NCI-H187 treated with DMSO at 0.1 percent for 48 hours (cell line): Measurements from ENCODE around the gene HSPG2.
"Not testable (repeated sequence)": the region's sequence is repeated elsewhere in the genome, so short reads cannot be mapped to it uniquely, and the experiment has no call there.

Experiments
- DNase-seq: peaks from one replicate; lab custom pipeline; 2025; lab: John Stamatoyannopoulos, UW

The HSPG2 gene

DNA sequence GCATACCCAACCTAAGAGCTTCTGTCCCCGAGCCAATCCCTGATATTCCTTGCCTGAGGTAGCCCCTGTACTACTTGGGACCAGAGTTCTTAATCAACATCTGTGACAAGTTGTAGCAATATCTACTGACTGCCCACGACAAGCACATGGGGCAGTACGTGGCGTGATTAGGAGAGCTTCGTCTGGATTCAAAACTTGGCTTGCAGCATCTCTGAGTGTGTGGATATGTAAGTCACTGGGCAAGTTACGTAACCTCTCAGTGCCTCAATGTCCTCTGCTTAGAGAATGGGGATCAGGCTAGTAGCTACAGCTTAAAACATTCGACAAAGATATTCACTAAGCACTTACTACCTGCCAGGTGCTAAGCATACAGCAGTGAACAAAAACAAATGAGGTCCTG is 5.0 kb downstream of the HSPG2 start:
- no peak for DNase-seq

DNA sequence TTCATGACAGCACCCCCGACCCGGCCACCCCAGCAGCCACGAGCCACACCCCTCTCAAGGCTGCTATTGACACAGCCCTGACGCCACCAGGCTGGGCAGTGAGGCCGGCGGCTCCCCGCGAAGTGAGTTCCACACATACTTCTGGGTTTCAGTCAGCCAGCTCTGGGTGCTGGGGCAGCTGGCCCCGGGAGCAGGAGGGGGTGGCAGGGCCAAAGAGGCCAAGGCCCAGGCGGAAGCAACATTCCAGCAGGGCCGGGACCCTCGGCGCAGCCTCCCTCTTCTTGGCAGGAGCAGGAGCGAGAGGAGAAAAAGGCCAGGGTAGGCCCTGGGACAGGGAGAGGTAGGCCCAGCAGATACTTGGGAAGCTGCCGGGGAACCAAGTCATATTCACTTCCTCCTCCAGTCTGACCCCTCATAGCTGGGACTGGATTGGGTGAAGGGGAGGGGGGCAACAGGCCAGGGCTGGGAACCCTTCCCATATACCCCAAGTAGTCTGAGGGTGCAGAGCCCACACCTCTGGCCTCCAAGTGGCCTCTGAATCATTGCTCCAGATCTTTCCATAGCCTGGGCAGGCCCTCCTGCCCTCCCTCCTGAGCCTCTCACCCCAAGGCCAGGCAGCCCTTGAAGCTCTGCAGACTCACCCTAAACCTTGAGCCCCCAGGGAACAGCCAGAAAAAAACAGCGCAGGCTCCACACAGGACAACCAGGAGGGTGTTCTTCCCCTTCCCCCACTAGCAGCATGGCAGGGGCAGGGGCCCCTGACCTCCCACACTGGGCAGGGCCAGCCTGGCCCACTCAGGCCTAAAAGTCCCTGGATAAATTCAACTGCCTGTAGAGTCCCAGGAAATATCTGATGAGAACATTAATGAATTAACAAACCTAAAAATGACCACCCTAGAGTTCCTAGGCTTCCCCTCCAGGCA is 5.7 kb downstream of the HSPG2 start:
- DNase-seq: no peak

DNA sequence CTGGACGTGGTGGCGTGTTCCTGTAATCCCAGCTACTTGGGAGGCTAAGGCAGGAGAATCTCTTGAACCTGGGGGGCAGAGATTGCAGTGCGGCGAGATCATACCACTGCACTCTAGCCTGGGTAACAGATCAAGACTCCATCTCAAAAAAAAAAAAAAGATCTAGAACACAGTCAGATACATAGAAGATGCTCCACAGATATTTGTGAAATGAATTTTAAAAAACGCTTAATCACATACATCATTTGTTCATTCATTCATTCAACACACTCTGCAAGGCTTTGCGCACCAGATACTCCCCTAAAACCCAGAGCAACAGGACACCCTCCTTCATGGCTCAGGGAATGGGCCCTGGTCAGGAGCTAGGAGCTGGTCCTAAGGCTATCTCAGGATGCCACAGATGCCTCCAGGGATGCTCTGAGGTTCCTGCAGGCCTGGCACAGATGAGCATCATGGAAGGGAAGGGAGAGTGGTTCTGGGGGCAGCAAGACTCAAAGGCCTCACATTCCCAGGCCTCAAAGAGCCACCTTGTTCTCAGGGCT is 6.4 kb downstream of the HSPG2 start:
- no peak for DNase-seq

DNA sequence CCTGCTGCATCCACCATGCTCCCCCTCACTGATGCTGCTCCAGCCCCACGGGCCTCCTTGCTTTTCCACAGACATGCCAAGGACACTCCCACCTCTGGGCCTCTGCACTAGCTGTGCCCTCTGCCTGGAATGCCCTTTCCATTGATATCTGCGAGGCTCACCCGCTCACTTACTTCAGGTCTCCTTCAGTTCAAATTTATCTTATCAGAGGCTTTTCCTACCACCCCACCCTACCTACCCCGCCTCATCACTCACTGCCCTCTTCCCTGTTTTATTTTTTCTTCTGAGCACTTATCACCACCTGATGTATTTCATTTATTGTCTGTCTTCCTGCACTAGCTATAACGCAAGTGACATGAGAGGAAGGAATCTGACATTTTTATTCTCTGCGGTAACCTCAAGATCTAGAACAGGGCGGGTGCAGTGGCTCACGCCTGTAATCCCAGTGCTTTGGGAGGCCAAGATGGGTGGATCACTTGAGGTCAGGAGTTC is 7.0 kb downstream of the HSPG2 start:
- DNase-seq: no peak

DNA sequence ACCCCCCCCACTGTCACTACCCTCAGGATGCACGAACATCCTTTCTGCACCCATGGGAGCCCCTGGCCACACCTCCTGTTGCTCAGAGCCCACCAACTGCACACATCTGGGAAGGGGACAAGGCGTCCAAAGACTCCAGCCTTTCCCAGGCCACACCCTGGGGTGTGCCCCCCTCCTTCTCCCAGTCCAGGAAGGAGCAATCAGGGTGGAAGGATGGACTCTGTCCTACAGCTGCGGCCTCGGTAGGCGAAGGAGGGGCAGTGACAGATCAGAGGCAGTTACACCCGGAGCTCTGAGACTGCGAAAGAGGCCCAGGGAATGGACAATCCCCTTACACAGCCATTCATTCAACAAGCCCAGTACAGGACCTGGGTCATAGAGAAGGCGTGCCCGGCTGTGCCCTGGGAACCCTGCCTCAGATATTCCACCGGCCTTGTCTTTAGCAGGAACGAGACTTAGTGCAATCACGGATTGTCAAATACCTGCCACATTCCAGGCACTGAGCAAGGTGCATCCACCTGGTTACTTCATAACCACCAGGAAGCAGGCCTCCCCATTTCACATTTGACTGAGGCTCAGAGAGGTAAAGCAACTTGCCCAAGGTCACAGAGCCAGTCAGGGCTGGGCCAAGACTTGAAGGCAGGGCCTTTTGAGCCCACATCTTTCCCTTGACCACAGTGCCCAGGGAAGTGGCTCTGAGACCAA is 9.4 kb downstream of the HSPG2 start:
- no peak for DNase-seq

DNA sequence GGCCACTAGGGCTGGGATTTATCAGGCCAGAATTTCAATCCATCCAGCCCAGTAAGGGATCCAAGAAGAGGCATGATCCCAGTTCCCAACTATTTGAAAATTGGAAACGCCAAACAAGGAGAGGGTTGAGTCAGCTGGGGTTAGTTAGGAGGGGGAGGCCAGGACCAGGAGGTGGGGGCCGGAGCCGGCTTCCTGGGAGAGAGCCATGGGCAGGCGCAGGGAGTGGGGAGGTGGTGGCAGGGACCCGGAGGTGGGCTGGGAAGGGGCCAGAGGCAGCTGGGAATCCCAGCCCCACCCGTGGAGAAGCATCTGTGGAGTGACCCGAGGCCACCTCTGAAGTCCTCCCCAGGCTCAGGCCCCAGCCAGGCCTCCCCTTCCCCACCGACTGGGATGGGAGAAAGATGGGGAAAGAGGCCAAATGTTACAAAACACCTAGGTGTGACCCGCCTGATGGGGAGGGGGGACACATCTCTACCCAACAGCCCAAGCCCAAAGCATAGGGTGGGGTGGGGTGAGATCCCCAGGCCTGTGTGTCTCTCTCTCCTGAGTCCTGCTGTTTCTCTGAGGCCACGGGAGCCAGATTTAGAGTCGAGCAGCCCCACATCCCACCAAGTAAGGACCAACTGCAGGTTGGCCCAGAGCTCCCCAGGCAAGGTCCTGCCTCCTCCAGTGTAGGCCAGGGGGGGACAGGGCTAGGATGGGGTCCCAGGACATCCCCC is 10.1 kb downstream of the HSPG2 start:
- DNase-seq: no peak

DNA sequence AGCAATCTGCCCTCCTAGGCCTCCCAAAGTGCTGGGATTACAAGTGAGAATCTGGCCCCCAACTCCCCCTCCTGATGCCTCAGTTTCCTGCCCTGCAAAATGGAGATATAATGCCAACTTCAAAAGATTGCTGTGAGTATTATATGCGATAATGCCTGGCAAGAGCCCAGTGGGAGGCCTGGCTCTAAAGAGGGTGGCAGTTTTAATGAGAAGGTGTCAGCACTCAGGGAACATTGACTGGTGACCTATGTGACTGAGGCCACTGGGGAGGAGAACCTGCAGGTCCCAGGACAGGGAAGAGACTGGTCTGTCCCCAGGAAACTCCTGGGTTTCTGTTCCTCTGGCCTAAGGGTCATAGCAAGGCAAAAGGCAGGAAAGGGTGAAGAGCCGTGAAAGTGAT is 11.0 kb downstream of the HSPG2 start:
- DNase-seq: no peak

DNA sequence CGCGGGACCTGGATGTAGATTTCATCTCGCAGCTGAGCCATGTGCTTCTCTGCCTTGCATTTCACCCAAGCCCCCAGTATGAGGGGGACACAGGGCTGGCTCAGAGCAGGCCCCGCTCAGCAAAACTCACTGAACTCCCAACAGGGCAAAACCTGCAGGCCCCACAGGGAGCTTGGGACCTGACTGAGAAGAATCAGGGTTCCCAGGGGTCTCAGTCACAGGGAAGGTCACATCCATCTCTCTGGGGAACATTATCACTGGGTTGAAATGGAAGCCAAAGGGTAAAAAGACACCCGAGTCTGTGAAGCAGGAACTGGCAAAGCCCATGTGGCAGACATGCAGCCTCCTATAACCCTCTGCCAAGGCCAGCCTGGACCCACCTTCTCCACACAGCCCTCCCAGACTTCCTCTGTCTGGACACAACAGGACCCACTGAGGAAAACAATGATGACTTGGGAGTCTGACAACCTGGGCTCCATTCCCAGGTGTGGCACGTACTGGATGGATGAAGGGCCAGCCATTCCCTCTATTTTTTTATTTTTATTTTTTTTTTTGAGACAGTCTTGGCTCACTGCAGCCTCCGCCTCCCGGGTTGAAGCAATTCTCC is 11.7 kb downstream of the HSPG2 start:
- no peak for DNase-seq

DNA sequence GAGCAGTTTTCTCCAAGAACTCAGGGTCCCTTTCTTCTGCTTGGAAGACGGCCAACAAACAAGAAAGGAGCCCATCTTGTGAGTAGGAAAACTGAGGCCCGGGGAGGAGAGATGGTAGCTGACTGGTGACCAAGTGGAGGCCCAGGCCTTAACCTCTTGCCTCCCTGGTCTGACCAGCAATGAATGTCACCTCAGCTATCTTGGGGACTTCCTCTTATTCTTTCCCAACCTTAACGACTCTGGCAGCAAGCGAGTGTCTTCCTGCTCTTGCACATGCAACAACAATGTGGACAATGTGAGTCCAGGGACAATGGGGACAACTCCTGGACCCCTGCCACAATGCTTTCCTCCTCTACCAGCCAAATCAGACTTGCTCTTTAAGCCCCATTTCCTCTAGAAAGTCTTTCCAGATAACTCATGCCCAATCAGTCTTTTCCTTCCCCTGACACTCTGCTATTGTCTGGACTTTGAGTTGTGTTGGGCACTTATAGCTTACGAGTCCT is 12.6 kb downstream of the HSPG2 start:
- no peak for DNase-seq

DNA sequence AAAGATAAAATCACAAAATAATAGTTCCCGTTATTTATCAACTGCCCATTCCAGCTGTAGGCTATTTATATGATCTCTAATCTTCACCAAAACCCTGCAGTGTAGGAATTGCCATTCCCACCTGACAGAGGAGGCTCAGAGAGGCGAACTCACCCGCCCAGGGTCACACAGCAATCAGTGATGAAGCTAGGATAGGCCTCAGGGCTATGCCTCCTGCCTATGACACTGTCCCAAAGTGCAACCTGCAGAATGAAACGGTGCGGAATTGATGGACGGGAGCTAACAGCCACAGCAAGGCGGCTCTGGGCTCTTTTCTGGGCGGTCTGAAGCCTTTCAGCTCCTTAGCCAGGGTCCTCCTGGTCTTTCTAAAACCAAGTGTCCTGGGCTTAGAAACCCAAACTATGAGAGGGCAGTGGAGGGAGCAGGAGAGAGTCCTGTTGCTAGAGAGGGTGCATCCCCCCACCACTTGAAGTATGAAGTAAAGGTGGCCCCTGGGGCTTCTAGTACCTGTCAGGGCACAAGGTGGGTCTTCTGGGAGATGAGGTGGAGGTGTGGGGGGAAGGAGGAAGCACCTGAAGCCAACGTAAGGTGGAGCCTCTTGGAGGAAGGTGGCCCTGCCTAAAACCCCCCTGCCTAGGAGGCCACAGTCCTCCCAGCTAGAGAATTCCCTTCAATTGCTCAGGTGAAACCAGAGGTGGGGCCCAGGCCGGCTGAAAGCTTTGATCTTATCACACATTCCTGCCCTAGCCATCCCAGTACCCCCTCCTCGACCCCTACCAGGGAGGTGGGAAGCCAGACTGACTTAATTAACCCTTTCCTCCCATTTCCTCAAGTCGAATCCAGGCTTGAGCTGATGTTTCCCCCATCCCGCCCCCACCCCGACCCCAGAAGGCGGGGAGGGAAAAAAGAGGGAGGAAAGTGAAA is 14.8 kb downstream of the HSPG2 start:
- DNase-seq: no peak

DNA sequence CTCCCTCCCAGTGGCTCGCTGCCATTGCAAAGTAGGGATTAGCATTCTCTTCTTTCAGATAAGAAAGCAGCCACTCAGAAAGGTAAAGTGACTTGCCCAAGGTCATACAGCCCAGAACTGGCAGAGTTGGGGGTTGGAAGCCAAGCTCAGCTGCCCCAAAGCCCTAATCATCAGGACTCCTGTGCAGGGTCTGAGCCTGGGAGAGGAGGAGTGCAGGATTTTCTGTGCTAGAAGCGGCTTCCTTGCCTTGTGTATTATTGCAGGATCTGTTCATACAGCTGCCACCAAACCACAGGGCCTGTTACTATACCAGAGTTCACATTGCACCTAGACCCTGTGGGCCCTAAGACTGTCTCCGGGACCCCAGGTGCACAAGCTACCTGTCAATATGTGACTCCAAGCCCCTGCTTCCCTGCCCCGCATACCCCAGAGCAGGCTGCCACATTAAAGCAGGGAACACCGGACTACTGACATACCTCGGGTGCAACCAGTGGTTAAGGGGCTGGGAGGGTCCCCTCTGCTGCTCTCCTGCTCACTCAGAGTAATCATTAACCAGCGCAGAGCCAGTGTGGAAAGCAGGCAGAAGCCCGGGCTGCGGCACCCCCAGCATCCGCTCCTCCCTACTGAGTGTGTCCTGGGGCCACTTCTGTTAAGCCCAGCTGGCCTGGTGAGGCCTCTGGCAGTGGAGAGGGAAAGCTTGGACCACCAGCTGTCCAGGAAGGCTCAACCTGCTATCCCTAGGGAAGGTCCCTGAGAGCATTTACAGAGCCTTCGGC is 15.8 kb downstream of the HSPG2 start:
- DNase-seq: no peak

DNA sequence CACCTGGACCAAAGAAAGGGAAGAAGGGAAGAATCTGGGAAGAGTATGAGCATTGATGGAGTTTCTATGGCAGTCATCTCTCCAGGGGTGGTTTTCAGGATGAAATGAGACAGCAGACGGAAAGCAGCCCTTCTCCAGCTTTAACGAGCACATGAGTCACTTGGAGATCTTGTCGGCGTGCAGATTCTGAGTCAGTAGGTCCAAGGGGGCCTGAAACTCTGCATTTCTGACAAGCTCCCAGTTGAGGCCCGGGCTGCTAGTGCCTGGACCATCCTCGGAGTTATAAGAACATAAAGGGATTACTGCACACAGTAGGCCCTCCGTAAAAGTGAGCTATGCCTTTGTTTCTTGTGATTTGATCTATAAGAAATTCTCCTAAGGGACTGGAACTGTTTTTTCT is 17.6 kb downstream of the HSPG2 start:
- no peak for DNase-seq

DNA sequence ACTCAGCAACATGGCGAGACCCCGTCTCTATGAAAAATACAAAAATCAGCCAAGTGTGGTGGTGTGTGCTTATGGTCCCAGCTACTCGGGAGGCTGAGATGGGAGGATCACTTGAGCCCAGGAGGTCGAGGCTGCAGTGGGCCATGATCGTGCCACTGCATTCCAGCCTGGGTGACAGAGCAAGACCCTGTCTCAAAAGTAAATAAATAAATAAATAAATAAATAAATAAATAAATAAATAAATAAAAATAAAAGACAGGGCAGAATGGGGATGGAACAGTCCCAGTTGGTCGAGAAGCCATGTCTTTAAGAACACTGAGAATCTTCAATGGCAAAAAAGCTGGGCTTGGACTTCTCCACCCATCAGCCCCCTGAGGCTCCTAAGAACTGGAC is 19.9 kb downstream of the HSPG2 start:
- not testable (repeated sequence) for DNase-seq

DNA sequence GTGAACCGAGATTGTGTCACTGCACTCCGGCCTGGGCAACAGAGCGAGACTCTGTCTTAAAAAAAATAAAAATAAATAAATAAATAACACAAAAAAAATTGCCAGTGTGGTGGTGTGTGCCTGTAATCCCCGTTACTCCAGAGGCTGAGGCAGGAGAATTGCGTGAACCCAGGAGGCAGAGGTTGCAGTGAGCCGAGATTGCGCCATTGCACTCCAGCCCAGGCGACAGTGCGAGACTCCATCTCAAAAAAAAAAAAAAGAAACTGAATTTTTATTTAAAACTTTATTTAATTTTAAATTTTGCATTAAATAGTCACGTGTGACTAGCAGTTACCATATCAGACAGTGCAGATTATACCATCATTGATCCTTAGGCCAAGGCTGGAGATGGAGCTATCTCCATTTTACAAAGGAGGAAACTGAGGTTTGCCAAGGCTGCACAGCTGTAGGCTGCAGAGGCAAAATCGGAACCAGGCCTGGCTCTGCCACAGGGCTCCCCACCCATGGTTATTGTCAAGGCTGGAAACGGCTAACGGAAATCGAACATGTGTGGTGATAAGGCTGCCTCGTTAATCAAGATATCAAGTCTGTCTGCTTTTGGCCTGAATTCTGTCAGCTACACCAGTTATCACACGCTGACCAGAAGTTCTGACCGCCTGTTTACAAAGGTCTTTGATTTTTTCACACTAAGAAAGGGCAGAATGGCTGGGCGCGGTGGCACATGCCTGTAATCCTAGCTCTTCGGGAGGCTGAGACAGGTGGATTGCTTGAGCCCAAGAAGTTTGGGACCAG is 20.5 kb downstream of the HSPG2 start:
- DNase-seq: no peak

DNA sequence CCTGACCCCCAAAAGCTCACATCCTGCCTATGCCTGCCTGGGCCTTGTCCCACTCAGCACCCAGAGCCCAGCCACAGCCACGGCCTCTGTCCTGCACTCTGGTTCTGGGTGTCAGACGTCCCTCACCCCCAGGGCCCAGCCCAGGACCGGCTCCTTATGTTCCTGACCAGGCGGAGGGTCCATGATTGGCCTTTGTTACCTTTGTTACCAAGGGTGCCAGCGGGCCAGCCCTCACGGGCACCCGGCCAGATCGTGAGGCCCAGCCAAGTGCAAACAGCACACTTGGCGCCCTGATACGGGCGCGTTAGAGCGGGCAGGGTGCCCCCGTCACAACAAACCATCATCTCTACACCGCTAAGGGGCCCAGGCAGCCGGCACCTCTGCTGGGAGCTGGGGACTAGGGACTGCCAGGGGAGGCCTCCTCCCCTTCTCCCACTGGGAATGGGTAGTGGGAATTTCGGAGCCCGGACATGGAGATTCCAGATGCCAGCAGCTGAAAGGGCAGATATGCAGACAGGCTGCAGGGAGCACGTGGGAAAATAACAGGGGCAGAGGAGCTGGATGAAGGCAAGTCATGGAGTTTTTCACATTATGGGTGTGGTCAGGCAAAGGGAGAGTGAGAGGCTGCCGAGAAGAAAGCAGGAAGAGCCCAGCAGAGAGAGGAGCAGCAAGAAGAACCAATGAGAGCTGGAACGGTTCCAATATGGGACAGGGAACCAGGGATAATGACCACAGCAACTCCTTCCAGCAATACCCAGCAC is 22.1 kb downstream of the HSPG2 start:
- DNase-seq: no peak

DNA sequence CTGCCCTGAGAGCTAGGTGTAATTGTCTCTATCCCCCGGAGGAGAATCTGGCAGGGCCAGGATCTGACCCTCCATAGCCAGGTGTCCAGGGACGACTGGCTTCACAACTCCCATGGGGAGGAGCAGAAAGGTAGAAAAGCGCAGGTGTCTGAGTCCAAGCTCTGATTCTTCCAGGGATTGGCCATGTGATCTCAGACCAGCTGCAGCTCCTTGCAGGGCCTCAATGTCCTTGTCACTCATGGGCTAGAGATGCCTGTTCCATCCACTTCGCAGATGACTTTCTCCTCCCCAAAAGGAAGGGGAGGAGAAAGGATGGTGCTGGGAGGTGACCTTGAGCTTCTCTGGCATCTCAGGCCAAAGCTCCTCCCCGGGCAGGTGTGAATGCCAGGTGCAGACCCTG is 22.7 kb downstream of the HSPG2 start:
- no peak for DNase-seq

DNA sequence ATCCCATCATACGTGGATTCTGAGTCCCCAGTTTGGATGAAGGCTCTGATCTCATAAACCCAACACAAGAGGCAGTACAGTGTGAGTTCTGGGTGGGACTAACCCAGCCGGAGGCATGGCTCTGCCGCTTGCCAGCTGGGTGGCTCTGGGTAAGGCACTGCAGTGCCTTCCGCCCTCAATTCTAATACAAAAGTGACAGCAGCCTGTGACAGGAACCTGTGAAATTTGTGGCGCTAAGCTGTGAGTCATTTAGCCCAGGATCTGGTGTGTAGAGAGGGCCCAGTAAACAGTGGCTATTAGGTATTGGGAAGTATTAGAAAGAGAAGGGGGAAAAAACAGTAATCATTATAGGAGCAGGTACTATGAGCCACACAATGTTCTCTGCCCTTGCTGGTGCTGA is 23.3 kb downstream of the HSPG2 start:
- no peak for DNase-seq

DNA sequence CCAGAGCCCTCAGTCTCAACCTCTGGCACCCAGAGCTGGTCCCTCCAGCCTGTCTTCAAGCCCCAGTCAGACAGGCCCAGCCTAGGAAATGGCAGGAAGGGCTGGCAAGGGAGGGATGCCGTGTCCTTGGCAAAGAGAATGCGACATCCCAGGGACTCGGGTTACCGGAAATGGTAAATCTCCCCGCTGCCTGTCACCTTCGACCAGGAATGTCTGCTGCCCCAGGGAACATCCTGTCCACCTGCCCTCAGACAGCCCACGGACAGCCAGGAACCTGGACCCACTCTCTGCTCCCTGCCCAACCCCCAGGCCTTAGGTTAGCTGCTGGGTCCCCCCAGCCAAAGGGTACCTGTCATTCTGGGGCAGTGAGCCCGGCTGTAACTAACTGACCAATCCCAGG is 23.9 kb downstream of the HSPG2 start:
- DNase-seq: no peak
